HepG2 (cell line): ENCODE results near the gene NDUFS2. TPM values are rescaled to one million over a fixed set of nuclear protein-coding genes. Genes with fewer than 3 reads are reported as not detected.

ENCODE experiments used
- ATF7 ChIP-seq, 2 experiments: fragments of 450-650 bp in 1 of 2; sonication (generic) in 1 of 2; formaldehyde crosslinking in 1 of 2; IDR thresholded peaks; 2 replicates each; pipeline versions ENCODE4 v1.4.0 to v1.6.1; 2016 to 2020; ENCODE audit warnings: antibody characterized with exemption in 1 of 2, mild to moderate bottlenecking in 1 of 2, missing genetic modification reagents in 1 of 2
- CCDC6 ChIP-seq: sonication (generic); formaldehyde crosslinking; IDR thresholded peaks from 2 replicates; pipeline ENCODE4 v1.8.1; 2022; ENCODE audit warnings: mild to moderate bottlenecking, missing genetic modification reagents, moderate library complexity
- GMEB1 ChIP-seq: sonication (generic); formaldehyde crosslinking; IDR thresholded peaks from 2 replicates; pipeline ENCODE4 v1.5.1; 2020; ENCODE audit warnings: missing genetic modification reagents, mild to moderate bottlenecking, borderline replicate concordance
- IKZF5 ChIP-seq: IDR thresholded peaks from 2 replicates; pipeline ENCODE4 v1.6.1; 2018; ENCODE audit warnings: missing genetic modification reagents, mild to moderate bottlenecking, missing compliant biosample characterization
- KMT2A ChIP-seq: sonication (generic); formaldehyde crosslinking; IDR thresholded peaks from 2 replicates; pipeline ENCODE4 v1.4.0; 2020; ENCODE audit warnings: missing genetic modification reagents
- MAFG ChIP-seq: sonication (generic); formaldehyde crosslinking; IDR thresholded peaks from 2 replicates; pipeline ENCODE4 v1.5.1; 2020; ENCODE audit warnings: mild to moderate bottlenecking, missing genetic modification reagents
- MEIS1 ChIP-seq: sonication (generic); formaldehyde crosslinking; IDR thresholded peaks from 2 replicates; pipeline ENCODE4 v1.9.0; 2021; ENCODE audit warnings: mild to moderate bottlenecking, missing genetic modification reagents, moderate library complexity, borderline replicate concordance
- MLLT10 ChIP-seq: sonication (generic); formaldehyde crosslinking; IDR thresholded peaks from 2 replicates; pipeline ENCODE4 v1.4.0; 2020; ENCODE audit warnings: missing genetic modification reagents
- MTF2 ChIP-seq: sonication (generic); formaldehyde crosslinking; IDR thresholded peaks from 2 replicates; pipeline ENCODE4 v1.5.0; 2020; ENCODE audit warnings: missing genetic modification reagents, borderline replicate concordance
- MXD1 ChIP-seq: sonication (generic); formaldehyde crosslinking; IDR thresholded peaks from 2 replicates; pipeline ENCODE4 v1.4.0; 2020; ENCODE audit warnings: mild to moderate bottlenecking, missing genetic modification reagents
- TOPORS ChIP-seq: sonication (generic); formaldehyde crosslinking; IDR thresholded peaks from 2 replicates; pipeline ENCODE4 v1.8.0; 2023; ENCODE audit warnings: mild to moderate bottlenecking, missing genetic modification reagents
- ZNF776 ChIP-seq: sonication (generic); formaldehyde crosslinking; IDR thresholded peaks from 2 replicates; pipeline ENCODE4 v1.4.0; 2020; ENCODE audit warnings: mild to moderate bottlenecking, missing genetic modification reagents
- polyA plus RNA-seq, 8 experiments: library from polyadenylated mRNA; depleted of rRNA in 3 of 8; stranded (reverse) in 7 of 8; unstranded in 1 of 8; fragments of >200 nt; fragmentation: Illumina TruSeq in 4 of 8; extraction: Trizol in 4 of 8; gene quantifications; 2 replicates each; pipeline versions ENCODE4 v1.2.1 to v1.2.3, GENCODE V29; 2011 to 2016; ENCODE audit warnings: low read depth in 4 of 8, missing spikeins in 1 of 8, mixed read lengths in 1 of 8; ENCODE audit not compliant: insufficient read depth in 1 of 8
- total RNA-seq, 5 experiments: library from RNA; depleted of rRNA; stranded (reverse); fragments of >200 nt; fragmentation: Illumina TruSeq; extraction: Trizol; gene quantifications; 2 replicates each; pipeline ENCODE4 v1.2.3, GENCODE V29; 2016; ENCODE audit warnings: low read depth in 1 of 5
- TF ChIP-seq, protein P1 (sequence below): sonication (generic); formaldehyde crosslinking; IDR thresholded peaks from 2 replicates; pipeline ENCODE4 v1.9.0; 2021; ENCODE audit warnings: missing genetic modification reagents, borderline replicate concordance
- TF ChIP-seq, protein P2 (sequence below): sonication (generic); formaldehyde crosslinking; IDR thresholded peaks from 2 replicates; pipeline ENCODE4 v1.8.1; 2022; ENCODE audit warnings: low read depth, mild to moderate bottlenecking, missing genetic modification reagents
- TF ChIP-seq, protein P3 (sequence below): sonication (generic); formaldehyde crosslinking; IDR thresholded peaks from 2 replicates; pipeline ENCODE4 v1.5.1; 2020; ENCODE audit warnings: missing genetic modification reagents, mild to moderate bottlenecking, borderline replicate concordance
- TF ChIP-seq, protein P4 (sequence below): sonication (generic); formaldehyde crosslinking; IDR thresholded peaks from 2 replicates; pipeline ENCODE4 v1.5.0; 2020; ENCODE audit warnings: missing genetic modification reagents, mild to moderate bottlenecking, borderline replicate concordance

NDUFS2 gene
- total and polyA plus RNA-seq, 2 of the 13 experiments (the other 11 are each of a cell fraction or from before 2014, with no cell fraction given) = 89.9 to 118 TPM

DNA sequence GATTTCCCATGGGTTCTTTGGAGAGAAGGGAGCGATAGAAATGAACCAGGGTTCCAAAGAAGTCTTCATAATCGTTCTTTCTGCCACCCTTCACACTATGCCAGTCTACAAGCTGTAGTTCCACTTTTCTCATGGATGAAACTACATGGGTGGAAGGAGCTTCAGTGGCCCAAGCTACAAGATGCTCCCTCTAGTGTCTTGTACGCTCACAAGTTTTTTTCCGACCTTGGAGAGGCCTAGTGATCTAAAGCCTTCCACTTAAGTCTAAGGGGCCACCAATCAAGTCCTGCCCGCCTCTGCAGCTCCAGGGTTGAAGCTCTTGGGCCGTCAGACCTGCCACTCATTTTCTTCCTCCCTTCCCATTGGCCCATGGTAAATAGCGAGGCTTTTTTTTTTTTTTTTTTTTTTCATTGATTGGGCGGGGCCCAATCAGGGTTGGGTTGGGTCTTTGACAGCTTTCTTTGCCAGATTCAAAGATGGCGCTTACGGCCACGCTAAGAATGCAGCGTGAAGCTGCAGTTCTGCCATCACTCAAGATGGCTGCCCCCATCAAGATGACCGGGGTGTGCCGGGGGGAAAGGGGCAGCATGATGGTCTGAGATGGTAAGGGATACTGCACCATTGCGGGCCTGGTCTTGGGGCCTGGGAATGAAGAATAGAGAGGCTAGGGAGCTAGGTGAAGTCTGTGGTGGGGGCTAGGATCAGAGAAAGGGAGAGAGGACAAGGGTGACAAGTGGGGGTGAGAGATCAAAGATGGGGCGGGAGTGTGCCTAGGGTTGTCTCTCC, 23.6 kb downstream of the NDUFS2 start, which contains the start of gene TOMM40L (continued):
- TF ChIP-seq, protein P1, sequence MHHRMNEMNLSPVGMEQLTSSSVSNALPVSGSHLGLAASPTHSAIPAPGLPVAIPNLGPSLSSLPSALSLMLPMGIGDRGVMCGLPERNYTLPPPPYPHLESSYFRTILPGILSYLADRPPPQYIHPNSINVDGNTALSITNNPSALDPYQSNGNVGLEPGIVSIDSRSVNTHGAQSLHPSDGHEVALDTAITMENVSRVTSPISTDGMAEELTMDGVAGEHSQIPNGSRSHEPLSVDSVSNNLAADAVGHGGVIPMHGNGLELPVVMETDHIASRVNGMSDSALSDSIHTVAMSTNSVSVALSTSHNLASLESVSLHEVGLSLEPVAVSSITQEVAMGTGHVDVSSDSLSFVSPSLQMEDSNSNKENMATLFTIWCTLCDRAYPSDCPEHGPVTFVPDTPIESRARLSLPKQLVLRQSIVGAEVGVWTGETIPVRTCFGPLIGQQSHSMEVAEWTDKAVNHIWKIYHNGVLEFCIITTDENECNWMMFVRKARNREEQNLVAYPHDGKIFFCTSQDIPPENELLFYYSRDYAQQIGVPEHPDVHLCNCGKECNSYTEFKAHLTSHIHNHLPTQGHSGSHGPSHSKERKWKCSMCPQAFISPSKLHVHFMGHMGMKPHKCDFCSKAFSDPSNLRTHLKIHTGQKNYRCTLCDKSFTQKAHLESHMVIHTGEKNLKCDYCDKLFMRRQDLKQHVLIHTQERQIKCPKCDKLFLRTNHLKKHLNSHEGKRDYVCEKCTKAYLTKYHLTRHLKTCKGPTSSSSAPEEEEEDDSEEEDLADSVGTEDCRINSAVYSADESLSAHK (CRISPR knock-in tag) = no peak
- TF ChIP-seq MEIS1 (CRISPR knock-in tag) = peak; percentile 78; the same call in 1 of the 2 replicates
- TF ChIP-seq GMEB1 (CRISPR knock-in tag) = no peak; the same call in 1 of the 2 replicates
- TF ChIP-seq, protein P2, sequence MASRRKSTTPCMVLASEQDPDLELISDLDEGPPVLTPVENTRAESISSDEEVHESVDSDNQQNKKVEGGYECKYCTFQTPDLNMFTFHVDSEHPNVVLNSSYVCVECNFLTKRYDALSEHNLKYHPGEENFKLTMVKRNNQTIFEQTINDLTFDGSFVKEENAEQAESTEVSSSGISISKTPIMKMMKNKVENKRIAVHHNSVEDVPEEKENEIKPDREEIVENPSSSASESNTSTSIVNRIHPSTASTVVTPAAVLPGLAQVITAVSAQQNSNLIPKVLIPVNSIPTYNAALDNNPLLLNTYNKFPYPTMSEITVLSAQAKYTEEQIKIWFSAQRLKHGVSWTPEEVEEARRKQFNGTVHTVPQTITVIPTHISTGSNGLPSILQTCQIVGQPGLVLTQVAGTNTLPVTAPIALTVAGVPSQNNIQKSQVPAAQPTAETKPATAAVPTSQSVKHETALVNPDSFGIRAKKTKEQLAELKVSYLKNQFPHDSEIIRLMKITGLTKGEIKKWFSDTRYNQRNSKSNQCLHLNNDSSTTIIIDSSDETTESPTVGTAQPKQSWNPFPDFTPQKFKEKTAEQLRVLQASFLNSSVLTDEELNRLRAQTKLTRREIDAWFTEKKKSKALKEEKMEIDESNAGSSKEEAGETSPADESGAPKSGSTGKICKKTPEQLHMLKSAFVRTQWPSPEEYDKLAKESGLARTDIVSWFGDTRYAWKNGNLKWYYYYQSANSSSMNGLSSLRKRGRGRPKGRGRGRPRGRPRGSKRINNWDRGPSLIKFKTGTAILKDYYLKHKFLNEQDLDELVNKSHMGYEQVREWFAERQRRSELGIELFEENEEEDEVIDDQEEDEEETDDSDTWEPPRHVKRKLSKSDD (CRISPR knock-in tag) = no peak
- no peak for TF ChIP-seq ZNF776 (CRISPR knock-in tag)
- TF ChIP-seq, protein P3, sequence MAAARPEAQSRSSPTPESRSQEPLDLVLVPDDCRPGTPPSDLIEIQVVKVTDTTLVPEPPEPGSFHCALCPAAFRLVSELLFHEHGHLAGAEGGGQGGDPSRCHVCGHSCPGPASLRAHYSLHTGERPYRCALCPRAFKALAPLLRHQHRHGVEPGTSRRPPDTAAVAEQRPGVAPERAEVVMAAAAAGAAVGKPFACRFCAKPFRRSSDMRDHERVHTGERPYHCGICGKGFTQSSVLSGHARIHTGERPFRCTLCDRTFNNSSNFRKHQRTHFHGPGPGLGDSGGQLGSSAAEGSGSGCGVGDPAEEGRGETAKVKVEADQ (CRISPR knock-in tag) = no peak
- no peak for TF ChIP-seq MAFG
- TF ChIP-seq ATF7 (IDR thresholded peaks at IDR 0.05) = no peak
- no peak for TF ChIP-seq ATF7 (CRISPR knock-in tag; IDR thresholded peaks at IDR 0.05)
- no peak for TF ChIP-seq MTF2 (CRISPR knock-in tag)
- no peak for TF ChIP-seq CCDC6 (CRISPR knock-in tag)
- TF ChIP-seq KMT2A (CRISPR knock-in tag) = no peak
- peak; percentile 53; the same call in 1 of the 2 replicates for TF ChIP-seq IKZF5
- TF ChIP-seq MLLT10 (CRISPR knock-in tag) = no peak
- no peak for TF ChIP-seq MXD1 (CRISPR knock-in tag)
- no peak for TF ChIP-seq TOPORS (CRISPR knock-in tag)
- TF ChIP-seq, protein P4, sequence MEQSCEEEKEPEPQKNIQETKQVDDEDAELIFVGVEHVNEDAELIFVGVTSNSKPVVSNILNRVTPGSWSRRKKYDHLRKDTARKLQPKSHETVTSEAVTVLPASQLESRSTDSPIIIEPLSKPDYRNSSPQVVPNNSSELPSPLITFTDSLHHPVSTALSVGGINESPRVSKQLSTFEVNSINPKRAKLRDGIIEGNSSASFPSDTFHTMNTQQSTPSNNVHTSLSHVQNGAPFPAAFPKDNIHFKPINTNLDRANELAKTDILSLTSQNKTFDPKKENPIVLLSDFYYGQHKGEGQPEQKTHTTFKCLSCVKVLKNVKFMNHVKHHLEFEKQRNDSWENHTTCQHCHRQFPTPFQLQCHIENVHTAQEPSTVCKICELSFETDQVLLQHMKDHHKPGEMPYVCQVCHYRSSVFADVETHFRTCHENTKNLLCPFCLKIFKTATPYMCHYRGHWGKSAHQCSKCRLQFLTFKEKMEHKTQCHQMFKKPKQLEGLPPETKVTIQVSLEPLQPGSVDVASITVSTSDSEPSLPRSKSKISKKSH (CRISPR knock-in tag) = no peak
